GM21515 (cell line): ENCODE data around the gene TAS1R3.
"Not testable (repeated sequence)": the region's sequence is repeated elsewhere in the genome, so short reads cannot be mapped to it uniquely, and the experiment has no call there.

ENCODE experiments used
- ATAC-seq: cut with Tn5 transposase; IDR thresholded peaks from one replicate; pipeline ENCODE4 v1.9.1; 2021; ENCODE audit not compliant: unreplicated experiment

Gene TAS1R3

GRCh38 chr1:1364266-1364665 is 33.2 kb downstream of the TAS1R3 start:
- ATAC-seq: no peak

- no peak for ATAC-seq
Observed at GRCh38 chr1:1365875-1366698, 35.0 kb downstream of the TAS1R3 start.

DNA sequence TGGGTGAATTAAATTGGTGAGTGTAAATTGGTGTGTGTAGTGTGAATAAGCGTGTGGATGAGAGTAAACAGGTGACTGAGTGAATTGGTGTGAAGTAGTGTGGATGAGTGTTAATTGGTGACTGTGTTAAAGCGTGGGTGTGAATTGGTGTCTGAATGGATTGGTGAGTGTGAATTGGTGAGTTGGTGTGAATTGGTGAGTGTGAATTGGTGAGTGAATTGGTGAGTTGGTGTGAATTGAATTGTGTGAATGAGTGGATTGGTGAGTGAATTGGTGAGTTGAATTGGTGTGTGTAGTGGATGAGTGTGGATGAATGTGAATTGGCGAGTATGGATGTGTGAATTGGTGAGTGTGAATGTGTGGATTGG is 35.6 kb downstream of the TAS1R3 start:
- ATAC-seq: no peak

- ATAC-seq: no peak
Observed at GRCh38 chr1:1367315-1367714, 36.2 kb downstream of the TAS1R3 start.

DNA sequence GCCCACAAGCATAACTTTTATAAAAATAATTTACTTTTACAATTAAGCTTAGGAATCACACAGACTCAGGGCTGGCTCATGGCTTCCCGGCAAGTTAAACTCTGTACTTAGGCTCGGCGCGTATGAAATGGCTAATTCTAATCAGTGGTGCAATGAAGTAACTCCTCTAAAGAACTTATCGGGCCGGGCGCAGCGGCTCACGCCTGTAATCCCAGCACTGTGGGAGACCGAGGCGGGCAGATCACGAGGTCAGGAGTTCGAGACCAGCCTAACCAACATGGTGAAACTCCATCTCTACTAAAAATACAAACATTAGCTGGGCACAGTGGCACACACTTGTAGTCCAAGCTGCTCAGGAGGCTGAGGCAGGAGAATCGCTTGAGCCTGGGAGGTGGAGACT is 39.0 kb downstream of the TAS1R3 start:
- ATAC-seq: not testable (repeated sequence)

DNA sequence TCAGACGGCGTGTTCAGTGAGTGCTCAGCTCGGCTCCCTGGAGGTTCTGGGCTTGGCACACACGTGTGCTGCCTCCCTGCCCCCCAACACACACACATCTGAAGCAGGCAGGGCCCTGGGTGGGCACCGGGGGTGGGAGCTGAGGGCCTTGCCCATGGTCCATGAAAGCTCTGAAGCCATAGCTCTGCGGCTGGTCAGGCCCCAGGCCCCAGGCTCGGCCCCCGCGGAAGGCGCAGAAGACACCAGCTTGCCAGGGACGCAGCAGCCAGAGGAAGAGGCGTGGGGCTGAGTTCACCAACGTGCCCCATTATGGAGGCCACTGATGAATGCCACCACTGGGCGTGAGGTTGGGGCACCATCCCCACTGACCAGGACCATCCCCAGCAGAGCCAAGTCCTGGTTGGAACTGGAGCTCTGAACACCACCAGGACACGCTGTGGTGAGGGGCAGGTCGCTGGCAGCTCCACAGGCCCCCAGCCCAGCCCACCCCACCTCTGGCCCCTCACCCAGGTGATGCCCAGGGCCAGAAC is 39.8 kb downstream of the TAS1R3 start:
- ATAC-seq: no peak

DNA sequence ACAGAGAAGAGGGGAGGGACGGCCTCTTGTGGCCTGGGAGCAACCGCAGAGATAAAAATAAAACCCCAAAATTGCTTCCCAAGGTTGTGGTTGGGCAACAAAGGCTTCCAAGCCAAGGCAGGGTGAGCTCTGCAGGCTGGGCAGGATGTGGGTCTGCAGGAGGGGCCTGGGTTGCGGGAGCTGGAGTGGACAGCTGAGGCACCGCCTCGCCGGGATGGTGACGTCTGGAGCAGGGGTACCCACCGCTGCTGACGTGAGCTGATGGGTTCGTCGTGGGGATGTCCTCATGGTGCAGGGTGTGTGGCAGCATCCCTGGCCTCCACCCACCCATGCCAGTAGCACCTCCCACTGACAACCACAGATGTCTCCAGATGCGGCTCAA is 40.3 kb downstream of the TAS1R3 start:
- no peak for ATAC-seq

GRCh38 chr1:1371746-1372711 is 40.9 kb downstream of the TAS1R3 start:
- no peak for ATAC-seq

DNA sequence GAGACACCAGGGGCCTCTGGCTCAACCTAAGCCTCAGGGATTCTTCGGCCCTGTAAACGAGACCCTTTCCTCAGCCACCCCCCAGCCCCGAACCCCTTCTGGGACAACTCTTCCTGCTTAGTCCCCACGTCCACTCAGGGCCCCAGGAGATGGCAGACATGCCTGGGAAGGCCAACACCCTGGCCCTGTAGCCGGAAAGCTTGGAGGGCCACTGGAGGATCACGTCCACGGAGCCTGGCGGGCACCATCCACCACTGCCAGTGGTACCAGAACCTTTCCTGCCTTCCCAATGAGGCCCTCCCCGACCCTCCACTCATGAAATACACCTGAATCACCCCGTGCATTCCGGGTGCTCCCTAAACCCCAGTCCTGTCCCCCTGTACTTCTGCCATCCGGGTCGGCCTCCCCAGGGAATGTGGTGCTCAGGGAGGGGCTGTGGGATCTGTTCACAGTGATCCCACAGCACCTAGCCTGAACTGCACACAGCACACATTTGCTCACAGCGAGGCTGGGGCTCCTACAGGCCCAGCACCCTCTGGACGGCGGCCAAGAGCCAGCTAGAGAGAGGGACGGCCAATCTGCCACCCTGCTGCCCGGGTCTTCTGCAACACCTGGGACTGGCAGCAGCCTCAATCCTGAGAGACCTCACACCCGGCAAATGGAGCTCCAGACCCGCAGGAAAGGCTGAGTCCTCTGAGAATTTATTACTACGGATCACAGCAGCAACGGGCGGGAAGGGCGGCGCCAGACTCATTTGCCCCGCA is 42.2 kb downstream of the TAS1R3 start:
- no peak for ATAC-seq

DNA sequence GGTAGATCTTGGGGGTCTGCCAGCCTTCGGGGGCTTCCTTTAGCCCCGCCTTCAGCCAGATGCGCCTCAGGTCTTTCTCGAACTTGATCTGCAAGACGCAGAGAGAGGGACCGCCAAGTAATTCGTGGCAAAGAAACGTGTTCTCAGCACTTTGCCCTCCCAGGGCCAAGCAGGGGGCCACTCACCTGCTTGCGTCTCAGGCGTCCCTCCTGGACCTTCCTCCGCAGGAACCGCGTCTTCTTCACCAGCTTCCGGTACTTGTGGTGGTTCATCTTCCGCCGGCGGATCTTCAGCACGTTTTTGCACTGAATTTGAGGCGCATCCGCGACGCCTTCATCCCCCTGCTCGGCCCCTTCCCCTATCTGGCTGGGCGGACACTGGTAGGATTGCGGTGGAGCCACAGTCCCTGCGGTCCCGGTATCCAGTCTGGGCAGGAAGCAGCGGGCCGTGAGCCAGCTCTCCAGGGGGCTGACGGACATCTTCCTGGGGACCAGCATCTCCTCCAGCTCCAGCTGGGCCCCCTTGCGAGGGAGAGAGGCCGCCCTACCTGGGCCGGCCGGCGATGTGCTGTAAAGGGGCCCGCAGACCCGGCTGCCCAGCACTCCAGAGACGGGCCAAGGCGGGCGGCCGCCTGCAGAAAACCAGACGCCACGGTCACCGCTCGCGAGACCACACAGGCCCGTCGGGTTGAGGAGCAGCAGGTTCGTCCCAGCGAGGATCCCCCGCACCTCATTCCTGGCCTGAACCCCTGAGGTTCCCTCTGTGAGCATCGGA is 42.9 kb downstream of the TAS1R3 start:
- ATAC-seq: no peak

DNA sequence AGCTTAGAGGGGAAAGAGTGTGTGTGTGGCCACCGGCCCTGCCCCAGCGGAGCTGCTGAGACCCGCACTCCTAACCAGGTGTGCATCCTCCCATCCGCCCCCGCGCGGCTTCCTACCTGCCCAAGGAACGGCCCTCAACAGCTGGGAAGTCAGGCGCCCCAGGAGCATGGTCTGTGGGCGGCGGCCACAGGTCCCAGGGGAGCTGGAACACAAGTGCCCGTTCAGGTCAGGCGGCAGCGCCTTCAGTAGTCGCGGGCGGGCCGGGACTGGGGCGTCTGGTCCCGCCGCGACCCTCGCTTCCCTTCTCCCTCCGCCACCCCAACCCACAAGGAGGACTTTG is 43.5 kb downstream of the TAS1R3 start:
- peak; percentile 3 for ATAC-seq

DNA sequence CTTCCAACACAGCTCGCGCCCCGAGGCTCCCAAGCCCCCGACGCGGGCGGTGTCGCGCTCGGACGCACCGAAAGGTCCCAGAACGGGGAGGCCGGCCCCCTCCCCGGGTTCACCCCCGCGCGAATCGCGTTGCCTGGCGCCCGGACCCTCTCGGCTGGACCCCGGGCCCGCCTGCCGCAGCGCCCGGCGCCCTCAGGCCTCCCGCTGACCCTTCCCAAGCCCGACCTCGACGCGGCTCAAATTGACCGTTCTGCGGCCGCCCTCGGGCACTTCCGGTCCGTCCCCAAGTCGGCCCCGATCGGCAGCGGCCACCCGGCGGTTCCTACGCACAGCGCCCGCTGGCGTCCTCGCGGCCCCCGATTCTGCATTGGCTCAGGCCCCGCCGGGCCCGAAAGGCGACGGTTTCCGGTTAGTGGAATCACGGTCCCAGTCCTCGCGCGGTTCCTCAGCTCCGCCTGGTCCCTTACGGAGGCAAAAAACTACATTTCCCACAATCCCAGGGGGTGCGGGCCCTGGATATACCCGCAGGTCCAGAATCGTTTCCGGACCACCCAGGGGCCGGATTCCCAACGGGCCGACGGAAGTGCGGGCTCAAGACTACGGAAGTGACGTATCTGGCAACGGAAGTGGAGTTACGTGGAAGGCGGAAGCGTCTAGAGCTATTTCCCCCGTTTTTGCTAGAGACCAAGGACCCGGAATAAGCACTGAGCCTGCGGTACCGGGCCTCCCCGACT is 44.0 kb downstream of the TAS1R3 start, which contains the start of gene AURKAIP1:
Gene AURKAIP1, minus strand, starts transcription at position 279 of the 734 bp plus-strand sequence. CDS start 451 bp downstream, outside the sequence.
- peak; percentile 84 for ATAC-seq

DNA sequence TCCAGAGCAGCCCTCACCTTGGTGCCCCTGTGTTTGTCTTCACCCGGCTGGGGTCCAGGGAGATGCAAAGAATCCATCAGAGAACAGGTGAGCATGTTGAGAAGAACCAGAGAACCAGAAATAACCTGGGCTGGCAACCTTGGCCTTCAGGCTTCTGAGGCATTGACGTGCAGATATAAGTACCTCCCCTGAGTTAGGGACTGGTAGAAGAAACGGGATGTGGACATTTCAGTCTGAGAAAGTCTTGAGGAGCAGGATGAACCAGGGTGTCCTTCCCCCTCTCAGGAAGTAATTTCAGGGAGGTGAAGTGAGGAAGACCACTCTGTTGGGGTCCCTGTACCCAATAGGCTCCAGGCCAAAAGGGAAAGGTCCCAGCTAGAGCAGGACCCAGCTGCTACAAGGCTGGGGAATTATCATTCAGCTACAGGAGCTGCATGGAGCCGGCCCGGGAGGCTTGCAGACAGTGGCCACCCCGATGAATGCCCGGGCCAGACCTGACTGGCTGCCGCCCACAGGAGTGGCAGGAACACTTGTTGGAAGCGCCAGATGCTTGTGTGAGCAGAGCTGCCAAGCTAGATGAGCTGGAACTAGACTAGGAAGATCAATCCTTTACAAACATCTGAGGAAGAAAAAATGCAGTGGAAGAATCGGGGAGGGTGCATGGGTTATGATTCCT is 45.6 kb downstream of the TAS1R3 start:
- ATAC-seq: no peak

DNA sequence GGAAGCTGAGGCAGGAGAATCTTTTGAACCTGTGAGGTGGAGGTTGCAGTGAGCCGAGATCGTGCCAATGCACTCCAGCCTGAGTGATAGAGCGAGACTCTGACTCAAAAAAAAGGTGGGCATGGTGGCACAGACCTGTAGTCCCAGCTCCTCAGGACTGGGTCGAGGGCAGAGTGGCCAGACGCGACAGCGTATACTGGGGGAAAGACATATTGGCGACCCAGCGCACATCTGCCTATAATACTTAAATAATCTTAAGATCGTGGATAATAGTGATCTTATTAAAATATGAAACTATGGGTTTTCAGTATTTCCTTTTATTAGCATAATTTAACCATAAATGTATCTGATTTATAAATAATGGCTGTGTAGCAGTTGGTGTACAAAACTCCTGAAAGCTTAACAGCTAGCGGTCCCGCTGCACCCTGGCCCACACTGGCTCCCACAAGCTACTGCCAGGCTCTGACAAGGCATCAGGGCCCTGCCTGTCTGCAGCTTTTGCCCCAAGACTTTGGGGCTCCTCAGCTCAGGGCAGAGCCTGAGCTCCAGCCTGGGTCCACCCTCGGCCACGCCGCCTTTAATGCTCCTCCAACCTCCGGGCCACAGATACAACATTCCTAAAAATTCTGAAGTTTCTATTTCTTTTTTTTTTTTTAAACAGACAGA is 46.6 kb downstream of the TAS1R3 start:
- no peak for ATAC-seq

- ATAC-seq: no peak
Observed at GRCh38 chr1:1380860-1381259, 49.8 kb downstream of the TAS1R3 start.

GRCh38 chr1:1381294-1381693 is 50.2 kb downstream of the TAS1R3 start:
- ATAC-seq: no peak
